ENCODE results near the gene ZKSCAN4.

ZKSCAN4 gene

GRCh38 chr6:28252009-28252975 lies at the start of gene ZKSCAN4:
Gene ZKSCAN4, minus strand, starts transcription at chr6:28252269. Its CDS starts 289 bp downstream, at chr6:28251980.
- Histone ChIP-seq H2AFZ (peak within 1 kb of the TSS; percentile 99), H3K27ac (peak within 1 kb of the TSS; percentile 25), H3K9me3 (ENCODE audit: control insufficient read depth, low read length) (no peaks in the 10 kb centered on the region), H3K4me1 (peaks cover 4% of the 10 kb centered on the region), H3K4me3 (ENCODE audit: low read depth, low read length) (peak within 1 kb of the TSS; percentile 79), H3K9ac (peak within 1 kb of the TSS; percentile 33), H3K36me3 (ENCODE audit: control insufficient read depth, insufficient read depth, low read length) (no peaks in the 10 kb centered on the region), H3K79me2 (no peaks in the 10 kb centered on the region), H3K27me3 (ENCODE audit: control insufficient read depth, insufficient read depth, low read length) (no peaks in the 10 kb centered on the region), H3K4me2 (ENCODE audit: low read length) (peak within 1 kb of the TSS; percentile 85)
- no peak for TF ChIP-seq CTCF (IDR thresholded peaks at IDR 0.05)

GRCh38 chr6:28296520-28297060 lies 44.5 kb upstream of the ZKSCAN4 start:
- no peak overlapping the region for H3K4me2 ChIP-seq (ENCODE audit: low read length)
- no peaks in the 10 kb centered on the region for H3K79me2 ChIP-seq
- H3K9me3 ChIP-seq (ENCODE audit: control insufficient read depth, low read length), result no peaks in the 10 kb centered on the region
- H3K27ac ChIP-seq, result no peak overlapping the region
- H3K4me3 ChIP-seq (ENCODE audit: low read depth, low read length), result no peak overlapping the region
- no peak overlapping the region for H2AFZ ChIP-seq
- no peaks in the 10 kb centered on the region for H3K4me1 ChIP-seq
- H3K27me3 ChIP-seq (ENCODE audit: control insufficient read depth, insufficient read depth, low read length), result no peaks in the 10 kb centered on the region
- H3K36me3 ChIP-seq (ENCODE audit: control insufficient read depth, insufficient read depth, low read length), result no peaks in the 10 kb centered on the region
- H3K9ac ChIP-seq, result no peak overlapping the region
- no peak for TF ChIP-seq CTCF (IDR thresholded peaks at IDR 0.05)

GRCh38 chr6:28295326-28295725 lies 43.3 kb upstream of the ZKSCAN4 start:
- Histone ChIP-seq H3K9me3 (ENCODE audit: control insufficient read depth, low read length) (no peaks in the 10 kb centered on the region), H3K79me2 (no peaks in the 10 kb centered on the region), H2AFZ (no peak overlapping the region), H3K4me1 (no peaks in the 10 kb centered on the region), H3K27me3 (ENCODE audit: control insufficient read depth, insufficient read depth, low read length) (no peaks in the 10 kb centered on the region), H3K4me3 (ENCODE audit: low read depth, low read length) (no peak overlapping the region), H3K36me3 (ENCODE audit: control insufficient read depth, insufficient read depth, low read length) (no peaks in the 10 kb centered on the region), H3K4me2 (ENCODE audit: low read length) (no peak overlapping the region), H3K27ac (no peak overlapping the region), H3K9ac (no peak overlapping the region)
- TF ChIP-seq CTCF (IDR thresholded peaks at IDR 0.05), result no peak

GRCh38 chr6:28291573-28291972 lies 39.5 kb upstream of the ZKSCAN4 start:
- Histone ChIP-seq H3K27ac (no peak overlapping the region), H3K4me3 (ENCODE audit: low read depth, low read length) (no peak overlapping the region), H3K4me2 (ENCODE audit: low read length) (no peak overlapping the region), H2AFZ (no peak overlapping the region), H3K79me2 (no peaks in the 10 kb centered on the region), H3K9ac (no peak overlapping the region), H3K9me3 (ENCODE audit: control insufficient read depth, low read length) (no peaks in the 10 kb centered on the region), H3K4me1 (no peaks in the 10 kb centered on the region), H3K36me3 (ENCODE audit: control insufficient read depth, insufficient read depth, low read length) (no peaks in the 10 kb centered on the region), H3K27me3 (ENCODE audit: control insufficient read depth, insufficient read depth, low read length) (no peaks in the 10 kb centered on the region)
- no peak for TF ChIP-seq CTCF (IDR thresholded peaks at IDR 0.05)
